ENCODE results near the gene BCL6. TPM values are rescaled to one million over a fixed set of nuclear protein-coding genes. Genes with fewer than 3 reads are reported as not detected.

BCL6 gene
- total RNA-seq, 4 donors from 2014 or later, result 223 to 363 (median 292) TPM

DNA sequence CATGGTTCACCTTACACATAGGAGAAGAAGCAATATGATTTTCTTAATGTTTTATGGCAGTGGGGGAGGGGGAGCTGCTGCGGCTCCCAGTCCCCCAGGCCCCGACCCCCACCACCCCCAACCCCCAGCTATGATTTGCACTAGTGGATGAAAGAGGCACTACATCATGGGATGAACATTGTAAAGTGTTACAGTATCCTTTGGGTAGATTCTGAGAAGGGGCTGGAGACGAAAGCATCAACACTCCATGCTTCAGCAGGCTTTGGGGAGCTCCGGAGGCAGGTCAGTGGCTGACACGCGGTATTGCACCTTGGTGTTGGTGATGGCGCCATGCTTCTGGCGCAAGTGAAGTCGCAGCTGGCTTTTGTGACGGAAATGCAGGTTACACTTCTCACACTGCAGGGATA lies 23.1 kb downstream of the BCL6 start:
- H3K4me3 ChIP-seq, result no peak overlapping the region
- H3K36me3 ChIP-seq, result peaks cover 8 to 61% of the 10 kb centered on the region in 2 donors
- ATAC-seq (no peak), DNase-seq (no peak)
- peaks cover 26 to 31% of the 10 kb centered on the region in 2 donors for H3K4me1 ChIP-seq
- H3K27ac ChIP-seq, result peak overlapping the region; percentile 10 to 33 (median 17)
- intact Hi-C loops (cut with DNase I; ENCODE audit: low total_unique reads), result no loop called here
- TF ChIP-seq, protein P1, sequence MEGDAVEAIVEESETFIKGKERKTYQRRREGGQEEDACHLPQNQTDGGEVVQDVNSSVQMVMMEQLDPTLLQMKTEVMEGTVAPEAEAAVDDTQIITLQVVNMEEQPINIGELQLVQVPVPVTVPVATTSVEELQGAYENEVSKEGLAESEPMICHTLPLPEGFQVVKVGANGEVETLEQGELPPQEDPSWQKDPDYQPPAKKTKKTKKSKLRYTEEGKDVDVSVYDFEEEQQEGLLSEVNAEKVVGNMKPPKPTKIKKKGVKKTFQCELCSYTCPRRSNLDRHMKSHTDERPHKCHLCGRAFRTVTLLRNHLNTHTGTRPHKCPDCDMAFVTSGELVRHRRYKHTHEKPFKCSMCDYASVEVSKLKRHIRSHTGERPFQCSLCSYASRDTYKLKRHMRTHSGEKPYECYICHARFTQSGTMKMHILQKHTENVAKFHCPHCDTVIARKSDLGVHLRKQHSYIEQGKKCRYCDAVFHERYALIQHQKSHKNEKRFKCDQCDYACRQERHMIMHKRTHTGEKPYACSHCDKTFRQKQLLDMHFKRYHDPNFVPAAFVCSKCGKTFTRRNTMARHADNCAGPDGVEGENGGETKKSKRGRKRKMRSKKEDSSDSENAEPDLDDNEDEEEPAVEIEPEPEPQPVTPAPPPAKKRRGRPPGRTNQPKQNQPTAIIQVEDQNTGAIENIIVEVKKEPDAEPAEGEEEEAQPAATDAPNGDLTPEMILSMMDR (IDR thresholded peaks at IDR 0.05 in 4 of 5, conservative IDR thresholded peaks at IDR 0.05 in 1 of 5), result peak in 3 of 5 experiments; percentile 19 to 33 (median 30)
- TF ChIP-seq POLR2A (IDR thresholded peaks at IDR 0.05), result no peak
- H3K27me3 ChIP-seq, result no peaks in the 10 kb centered on the region
- H3K9me3 ChIP-seq, result no peaks in the 10 kb centered on the region
- in situ Hi-C loops (cut with MboI; ENCODE audit: low sequenced_read_pairs in 4 of 4), result loop anchor here in 3 of 4 donors (25.0 kb wide), 2 partner anchors 1415 to 1785 kb away; partner anchors contain the start of gene TRA2B (in 1 of the 3)

DNA sequence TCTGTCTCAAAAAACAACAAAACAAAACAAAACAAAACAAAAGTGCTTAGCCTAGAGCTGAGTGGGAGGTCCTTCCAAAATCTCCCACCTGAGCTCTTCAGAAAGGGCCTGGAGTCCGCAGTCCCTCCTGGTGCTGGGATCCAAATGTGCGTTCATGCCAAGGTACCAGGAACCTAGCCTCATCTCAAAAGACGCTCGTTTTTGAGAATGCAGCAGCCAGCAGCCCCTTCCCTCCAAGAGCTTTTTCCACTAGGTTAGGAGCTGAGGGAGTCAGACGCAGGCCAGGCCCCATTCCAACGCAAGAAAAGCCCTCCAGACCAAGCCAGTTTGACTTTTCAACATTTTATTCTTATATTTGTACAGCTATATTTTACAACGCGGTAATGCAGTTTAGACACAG lies 24.2 kb downstream of the BCL6 start:
- H3K27ac ChIP-seq, result peak overlapping the region; percentile 80 to 88 (median 81)
- H3K4me1 ChIP-seq, result peaks cover 19 to 29% of the 10 kb centered on the region in 2 donors
- DNase-seq (no peak), ATAC-seq (no peak)
- TF ChIP-seq, protein P1 (IDR thresholded peaks at IDR 0.05 in 4 of 5, conservative IDR thresholded peaks at IDR 0.05 in 1 of 5), result no peak
- peak in 1 of 2 donors; percentile 8 for TF ChIP-seq POLR2A (IDR thresholded peaks at IDR 0.05)
- intact Hi-C loops (cut with DNase I; ENCODE audit: low total_unique reads) (loop anchor here (2.0 kb wide), 1 partner anchor 18 kb away; the partner anchor contains the start of gene RTP2), in situ Hi-C loops (cut with MboI; ENCODE audit: low sequenced_read_pairs in 4 of 4) (loop anchor here in 3 of 4 donors (25.0 kb wide), 2 partner anchors 1416 to 1784 kb away; partner anchors contain the start of gene TRA2B (in 1 of the 3))
- H3K27me3 ChIP-seq, result no peaks in the 10 kb centered on the region
- peaks cover 4 to 49% of the 10 kb centered on the region in 2 donors for H3K36me3 ChIP-seq
- no peak overlapping the region for H3K4me3 ChIP-seq
- H3K9me3 ChIP-seq, result no peaks in the 10 kb centered on the region

DNA sequence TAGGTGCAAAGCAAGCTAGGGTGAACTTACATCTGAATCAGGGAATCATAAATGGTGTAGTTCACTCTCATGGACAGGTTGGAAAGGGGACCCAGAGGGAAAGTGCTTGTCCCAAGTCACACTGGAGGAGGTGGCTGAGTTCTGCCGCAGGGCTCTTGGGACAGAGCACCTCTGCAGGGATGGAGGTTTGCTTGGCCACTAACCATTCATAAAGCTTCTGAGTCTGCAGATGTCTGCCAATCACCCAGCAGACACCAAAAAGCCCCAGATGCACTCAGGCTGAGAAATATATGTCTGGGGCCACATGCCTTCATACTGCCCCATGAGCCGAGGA lies 25.0 kb downstream of the BCL6 start:
- in situ Hi-C loops (cut with MboI; ENCODE audit: low sequenced_read_pairs in 4 of 4) (loop anchor here in 3 of 4 donors (25.0 kb wide), 2 partner anchors 1417 to 1783 kb away; partner anchors contain the start of gene TRA2B (in 1 of the 3)), intact Hi-C loops (cut with DNase I; ENCODE audit: low total_unique reads) (loop anchor here (2.0 kb wide), 1 partner anchor 18 kb away; the partner anchor contains the start of gene RTP2)
- ATAC-seq (peak; percentile 31 to 55), DNase-seq (peak in 1 of 2 donors; percentile 63)
- Histone ChIP-seq H3K36me3 (peaks cover 4 to 42% of the 10 kb centered on the region in 2 donors), H3K4me1 (peaks cover 17 to 27% of the 10 kb centered on the region in 2 donors), H3K27me3 (no peaks in the 10 kb centered on the region), H3K27ac (peak overlapping the region; percentile 80 to 88 (median 81)), H3K4me3 (no peak overlapping the region), H3K9me3 (no peaks in the 10 kb centered on the region)
- TF ChIP-seq, protein P1 (IDR thresholded peaks at IDR 0.05 in 4 of 5, conservative IDR thresholded peaks at IDR 0.05 in 1 of 5), result no peak
- TF ChIP-seq POLR2A (IDR thresholded peaks at IDR 0.05), result no peak

DNA sequence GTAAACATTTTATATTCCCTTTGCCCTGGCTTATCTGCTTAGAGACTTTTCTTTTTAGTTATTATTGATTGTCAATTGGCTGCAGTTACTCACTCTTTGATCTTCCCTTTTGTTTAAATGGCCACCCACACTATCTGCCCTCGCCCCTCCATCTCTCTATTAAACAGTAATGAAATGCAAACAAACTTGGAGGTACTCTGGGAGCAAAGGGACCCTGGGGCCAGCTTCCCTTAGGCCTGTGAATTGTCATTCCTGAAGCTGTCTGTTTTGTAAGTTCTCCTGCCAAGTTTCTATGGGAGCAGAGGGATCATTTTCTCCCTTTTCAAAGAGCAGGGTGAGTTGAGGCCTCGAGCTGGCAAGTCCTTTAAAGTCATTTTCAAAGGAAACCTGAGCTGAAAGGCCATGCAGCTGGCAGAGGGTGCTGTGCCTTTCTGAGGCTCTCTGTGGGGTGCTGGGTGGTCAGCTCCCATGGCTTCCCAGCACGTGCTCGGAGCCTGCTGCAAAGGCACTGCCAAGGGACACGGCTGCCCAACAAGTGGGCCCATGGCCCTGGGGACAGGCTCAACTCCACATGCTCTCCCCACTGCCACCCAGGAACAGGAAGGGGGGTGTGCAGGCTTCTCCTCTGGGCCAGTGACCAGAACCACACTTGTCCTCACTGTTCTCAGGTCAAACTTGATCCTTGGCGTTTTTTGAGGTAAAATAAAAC lies 25.5 kb downstream of the BCL6 start:
- H3K9me3 ChIP-seq, result no peaks in the 10 kb centered on the region
- DNase-seq (peak; percentile 79 to 97), ATAC-seq (peak; percentile 55 to 82)
- TF ChIP-seq, protein P1 (IDR thresholded peaks at IDR 0.05 in 4 of 5, conservative IDR thresholded peaks at IDR 0.05 in 1 of 5), result no peak
- TF ChIP-seq POLR2A (IDR thresholded peaks at IDR 0.05), result peak in 1 of 2 donors; percentile 25
- H3K36me3 ChIP-seq, result peaks cover 4 to 37% of the 10 kb centered on the region in 2 donors
- H3K27ac ChIP-seq, result peak overlapping the region; percentile 80 to 88 (median 81)
- peaks cover 17 to 27% of the 10 kb centered on the region in 2 donors for H3K4me1 ChIP-seq
- no peak overlapping the region for H3K4me3 ChIP-seq
- no peaks in the 10 kb centered on the region for H3K27me3 ChIP-seq
- in situ Hi-C loops (cut with MboI; ENCODE audit: low sequenced_read_pairs in 4 of 4), result loop anchor here in 3 of 4 donors (10.0 to 25.0 kb wide), 5 partner anchors 105 to 1782 kb away; partner anchors contain the start of gene TRA2B (in 1 of the 3)
- intact Hi-C loops (cut with DNase I; ENCODE audit: low total_unique reads), result loop anchor here (2.0 to 10.0 kb wide), 2 partner anchors 17 to 935 kb away; partner anchors contain the start of genes EIF4A2 and RTP2
